A549 (cell line): ENCODE measurements around the gene HOGA1. TPM values are rescaled to one million over a fixed set of nuclear protein-coding genes. Genes with fewer than 3 reads are reported as not detected.

Experiments
- ATAC-seq, 2 experiments: fragments of 200-7000 bp in 1 of 2; fragments of >200 bp in 1 of 2; cut with Nextera tagmentation in 1 of 2; cut with Tn5 transposase in 1 of 2; 3 replicates each; pipeline versions ENCODE4 v1.8.0 to v1.9.1; 2018 to 2020; ENCODE audit warnings: mild to moderate bottlenecking in 1 of 2, moderate library complexity in 1 of 2
- CTCF ChIA-PET: fragments of 300-600 bp; sonication (Branson Sonifier 250); formaldehyde crosslinking; extraction: SDS; loops from one replicate; lab custom pipeline; 2021; ENCODE audit warnings: antibody characterized with exemption, inconsistent platforms; lab: Yijun Ruan, JAX
- POLR2A ChIA-PET: fragments of 350-600 bp; formaldehyde crosslinking; extraction: SDS; loops from one replicate; lab custom pipeline; 2021; ENCODE audit warnings: antibody characterized with exemption, inconsistent platforms; lab: Yijun Ruan, JAX
- DNase-seq, 2 experiments: peaks; one replicate each; pipeline versions ENCODE4 v3.0.0 to v3.0.0-alpha.2; 2011 to 2016; ENCODE audit warnings: low read depth in 1 of 2, low spot score in 1 of 2
- FAIRE-seq: peaks from 2 replicates; lab custom pipeline; 2011; peaks lifted over from hg19 to GRCh38; lab: Jason Lieb, UNC
- H3K27ac ChIP-seq, 2 experiments: fragments of >200 bp; sonication (Bioruptor Twin); formaldehyde crosslinking; 3 replicates each; pipeline ENCODE4 v1.5.1; 2016 to 2017
- H3K4me1 ChIP-seq: fragments of >200 bp; sonication (Bioruptor Twin); formaldehyde crosslinking; 3 replicates; pipeline ENCODE4 v1.6.1; 2016
- H3K4me2 ChIP-seq: fragments of >200 bp; sonication (Bioruptor Twin); formaldehyde crosslinking; 3 replicates; pipeline ENCODE4 v1.6.1; 2016
- H3K4me3 ChIP-seq: fragments of >200 bp; sonication (Bioruptor Twin); formaldehyde crosslinking; 3 replicates; pipeline ENCODE4 v1.5.1; 2016
- H3K9me3 ChIP-seq: fragments of >200 bp; sonication (Bioruptor Twin); formaldehyde crosslinking; 3 replicates; pipeline ENCODE4 v1.6.1; 2016
- ATOH8 ChIP-seq: fragments of 250-450 bp; sonication (Bioruptor Pico); IDR thresholded peaks from 2 replicates; pipeline ENCODE4 v1.5.0; 2020; ENCODE audit warnings: low read depth, mild to moderate bottlenecking, moderate library complexity
- CBX8 ChIP-seq: fragments of 200-600 bp; sonication (generic); IDR thresholded peaks from 2 replicates; pipeline ENCODE4 v1.6.1; 2016
- CEBPB ChIP-seq, 2 experiments: fragments of >200 bp in 1 of 2; sonication (Bioruptor Twin) in 1 of 2; formaldehyde crosslinking in 1 of 2; IDR thresholded peaks; 2 replicates each; pipeline ENCODE4 v1.6.1; 2012 to 2016
- EHMT2 ChIP-seq: fragments of 200-600 bp; sonication (generic); IDR thresholded peaks from 2 replicates; pipeline ENCODE4 v1.6.1; 2016; ENCODE audit warnings: antibody characterized with exemption, low read depth, mild to moderate bottlenecking, moderate library complexity
- ESRRA ChIP-seq: fragments of 150-350 bp; IDR thresholded peaks from 2 replicates; pipeline ENCODE4 v1.6.1; 2014; ENCODE audit warnings: mild to moderate bottlenecking, low read length, borderline replicate concordance
- FOSB ChIP-seq: fragments of 250-450 bp; sonication (Bioruptor Pico); IDR thresholded peaks from 2 replicates; pipeline ENCODE4 v1.5.0; 2020; ENCODE audit warnings: mild to moderate bottlenecking, moderate library complexity
- FOSL2 ChIP-seq, 2 experiments: fragments of 450-650 bp in 1 of 2; fragments of >200 bp in 1 of 2; sonication (Bioruptor Twin) in 1 of 2; formaldehyde crosslinking; IDR thresholded peaks; 2 replicates each; pipeline versions ENCODE4 v1.5.0 to v1.6.1; 2016 to 2020; ENCODE audit warnings: mild to moderate bottlenecking in 1 of 2, moderate library complexity in 1 of 2
- FOXS1 ChIP-seq: fragments of 250-450 bp; sonication (Bioruptor Pico); IDR thresholded peaks from 2 replicates; pipeline ENCODE4 v1.5.0; 2020; ENCODE audit warnings: mild to moderate bottlenecking, moderate library complexity
- HDAC2 ChIP-seq: fragments of 200-600 bp; sonication (generic); IDR thresholded peaks from 2 replicates; pipeline ENCODE4 v1.6.1; 2016
- HOXA7 ChIP-seq: fragments of 250-450 bp; sonication (Bioruptor Pico); IDR thresholded peaks from 2 replicates; pipeline ENCODE4 v1.5.0; 2020; ENCODE audit warnings: mild to moderate bottlenecking, moderate library complexity
- HOXB13 ChIP-seq: fragments of 250-450 bp; sonication (Bioruptor Pico); IDR thresholded peaks from 2 replicates; pipeline ENCODE4 v1.5.0; 2020; ENCODE audit warnings: low read depth, mild to moderate bottlenecking, moderate library complexity
- JUN ChIP-seq, 2 experiments: fragments of >200 bp; sonication (Bioruptor Twin); formaldehyde crosslinking; IDR thresholded peaks; 2 replicates in 1 of 2; 3 replicates in 1 of 2; pipeline ENCODE4 v1.6.1; 2016 to 2017
- JUNB ChIP-seq: fragments of >200 bp; sonication (Bioruptor Twin); formaldehyde crosslinking; IDR thresholded peaks from 2 replicates; pipeline ENCODE4 v1.6.1; 2016
- KDM5A ChIP-seq: fragments of 200-600 bp; sonication (generic); IDR thresholded peaks from 2 replicates; pipeline ENCODE4 v1.6.1; 2016; ENCODE audit warnings: antibody characterized with exemption, mild to moderate bottlenecking
- MAFK ChIP-seq: fragments of 450-650 bp; IDR thresholded peaks from 2 replicates; pipeline ENCODE4 v1.6.1; 2014; ENCODE audit not compliant: partially characterized antibody
- MAZ ChIP-seq: fragments of 150-350 bp; IDR thresholded peaks from 2 replicates; pipeline ENCODE4 v1.6.1; 2014; ENCODE audit warnings: antibody characterized with exemption, low read depth, low read length, borderline replicate concordance
- MYC ChIP-seq: IDR thresholded peaks from 2 replicates; pipeline ENCODE4 v1.6.1; 2012; ENCODE audit warnings: mild to moderate bottlenecking, inconsistent platforms, low read length, improper control_type of control experiment, borderline replicate concordance
- NFE2L2 ChIP-seq: fragments of 150-350 bp; conservative IDR thresholded peaks from 2 replicates; pipeline ENCODE4 v1.6.1; 2014; ENCODE audit warnings: low read length
- NR3C1 ChIP-seq: fragments of >200 bp; sonication (Bioruptor Twin); formaldehyde crosslinking; IDR thresholded peaks from 3 replicates; pipeline ENCODE4 v1.6.1; 2017
- POLR2A ChIP-seq: IDR thresholded peaks from 2 replicates; pipeline ENCODE4 v1.6.1; 2012; ENCODE audit warnings: mild to moderate bottlenecking, low read length
- RARB ChIP-seq: fragments of 250-450 bp; sonication (Bioruptor Pico); IDR thresholded peaks from 2 replicates; pipeline ENCODE4 v1.8.0; 2021; ENCODE audit warnings: mild to moderate bottlenecking, moderate library complexity
- RNF2 ChIP-seq: fragments of 200-600 bp; sonication (generic); IDR thresholded peaks from 2 replicates; pipeline ENCODE4 v1.6.1; 2016; ENCODE audit warnings: low read depth, mild to moderate bottlenecking, antibody characterized with exemption, moderate library complexity, borderline replicate concordance
- SREBF2 ChIP-seq: fragments of 450-650 bp; IDR thresholded peaks from 2 replicates; pipeline ENCODE4 v1.6.1; 2014; ENCODE audit warnings: mild to moderate bottlenecking, moderate library complexity
- TFCP2L1 ChIP-seq: fragments of 250-450 bp; sonication (Bioruptor Pico); IDR thresholded peaks from 2 replicates; pipeline ENCODE4 v1.5.0; 2021; ENCODE audit warnings: mild to moderate bottlenecking
- TP53 ChIP-seq: fragments of 250-450 bp; sonication (Bioruptor Pico); IDR thresholded peaks from 2 replicates; pipeline ENCODE4 v1.5.0; 2021; ENCODE audit warnings: mild to moderate bottlenecking, moderate library complexity
- USF2 ChIP-seq: fragments of 450-650 bp; IDR thresholded peaks from 2 replicates; pipeline ENCODE4 v1.6.1; 2014; ENCODE audit warnings: antibody characterized with exemption
- ZC3H11A ChIP-seq: fragments of 450-650 bp; IDR thresholded peaks from 2 replicates; pipeline ENCODE4 v1.6.1; 2014; ENCODE audit warnings: antibody characterized with exemption, mild to moderate bottlenecking
- ZSCAN20 ChIP-seq: fragments of 250-450 bp; sonication (Bioruptor Pico); IDR thresholded peaks from 2 replicates; pipeline ENCODE4 v1.8.0; 2022; ENCODE audit warnings: mild to moderate bottlenecking, moderate library complexity
- WGBS: methylation state at CpG from one replicate; pipeline ENCODE4 v1.1.6; 2017; ENCODE audit errors: missing lambda C conversion rate; 5-methylcytosine and 5-hydroxymethylcytosine counted together
- polyA plus RNA-seq, 4 experiments: library from polyadenylated mRNA; depleted of rRNA in 3 of 4; stranded (reverse); fragments of >200 nt; fragmentation: RNase III in 1 of 4; extraction: RNeasy Plus Mini Kit Qiagen cat#74134 plus additional on column Dnase treatment in 1 of 4; gene quantifications; 2 replicates in 3 of 4; 3 replicates in 1 of 4; pipeline ENCODE4 v1.2.3, GENCODE V29; 2011 to 2017

Gene HOGA1
- polyA plus RNA-seq, 2 of the 4 experiments (the other 2 are of a cell fraction) = 2.0 to 3.1 TPM

GRCh38 chr10:97597778-97598177 lies 13.6 kb downstream of the HOGA1 start:
- no peak overlapping the region for H3K4me3 ChIP-seq
- ATAC-seq (no peak), DNase-seq (no peak), FAIRE-seq (no peak)
- H3K9me3 ChIP-seq = no peaks in the 10 kb centered on the region
- peak overlapping the region; percentile 59 for H3K4me2 ChIP-seq
- peak overlapping the region; percentile 76 to 88 for H3K27ac ChIP-seq
- H3K4me1 ChIP-seq = peaks cover 34% of the 10 kb centered on the region
- 66% methylated on average over 2 of the region's 2 CpGs for WGBS
- POLR2A ChIA-PET = no interaction called here
- no peak for TF ChIP-seq CEBPB (IDR thresholded peaks at IDR 0.05)
- no peak for TF ChIP-seq EHMT2
- TF ChIP-seq POLR2A = no peak
- TF ChIP-seq KDM5A = no peak
- peak; percentile 97 for TF ChIP-seq NFE2L2
- TF ChIP-seq MAFK = peak; percentile 98
- no peak for TF ChIP-seq MYC
- TF ChIP-seq HDAC2 = no peak
- no peak for TF ChIP-seq FOSL2 (IDR thresholded peaks at IDR 0.05)
- peak; percentile 40; the same call in 1 of the 2 replicates for TF ChIP-seq FOSL2 (CRISPR knock-in tag; IDR thresholded peaks at IDR 0.05)
- CTCF ChIA-PET = interaction anchor here (1.2 to 39.7 kb wide), 6 partner anchors 9 to 134 kb away, joined by 3 to 1048 read pairs (median 10); partner anchors contain the start of genes ANKRD2, C10orf62 and HOGA1

GRCh38 chr10:97598407-97599271 lies 14.4 kb downstream of the HOGA1 start:
- Histone ChIP-seq H3K4me1 (peaks cover 34% of the 10 kb centered on the region), H3K9me3 (no peaks in the 10 kb centered on the region), H3K27ac (peak overlapping the region; percentile 76 to 88), H3K4me2 (no peak overlapping the region)
- ATAC-seq (no peak), FAIRE-seq (peak; percentile 23), DNase-seq (no peak)
- CTCF ChIA-PET = interaction anchor here (1.2 to 39.7 kb wide), 7 partner anchors 8 to 133 kb away, joined by 3 to 1048 read pairs (median 7); partner anchors contain the start of genes ANKRD2, C10orf62 and HOGA1
- POLR2A ChIA-PET = no interaction called here
- TF ChIP-seq USF2 (no peak), FOSB (CRISPR knock-in tag) (no peak), ATOH8 (CRISPR knock-in tag) (no peak), SREBF2 (no peak), ESRRA (no peak), CBX8 (no peak), RNF2 (no peak), ZSCAN20 (CRISPR knock-in tag) (no peak), EHMT2 (no peak), RARB (CRISPR knock-in tag) (no peak), NR3C1 (no peak), FOSL2 (IDR thresholded peaks at IDR 0.05) (no peak), FOSL2 (CRISPR knock-in tag; IDR thresholded peaks at IDR 0.05) (no peak), JUNB (no peak), MAZ (no peak), TFCP2L1 (CRISPR knock-in tag) (no peak), FOXS1 (CRISPR knock-in tag) (no peak)
- TF ChIP-seq, all 56 proteins: peak for 0
- no peak overlapping the region for H3K4me3 ChIP-seq
- WGBS = 92% methylated on average over 13 of the region's 19 CpGs

GRCh38 chr10:97599272-97599619 lies 15.1 kb downstream of the HOGA1 start:
- H3K4me3 ChIP-seq = no peak overlapping the region
- 87% methylated on average over 6 of the region's 6 CpGs for WGBS
- no peak overlapping the region for H3K4me2 ChIP-seq
- FAIRE-seq = no peak
- POLR2A ChIA-PET = no interaction called here
- no peak for TF ChIP-seq ZC3H11A
- no peak for TF ChIP-seq HOXA7 (CRISPR knock-in tag)
- TF ChIP-seq CBX8 = no peak
- no peak for TF ChIP-seq JUN (IDR thresholded peaks at IDR 0.05)
- no peak for TF ChIP-seq TP53 (CRISPR knock-in tag)
- TF ChIP-seq HOXB13 (CRISPR knock-in tag) = no peak
- H3K9me3 ChIP-seq = no peaks in the 10 kb centered on the region
- no peak for DNase-seq
- no peak for ATAC-seq
- H3K27ac ChIP-seq = peak overlapping the region; percentile 76 to 88; a peak in 4 of 6 replicates
- CTCF ChIA-PET = interaction anchor here (1.2 to 39.7 kb wide), 5 partner anchors 8 to 77 kb away, joined by 3 to 1048 read pairs (median 7); partner anchors contain the start of genes ANKRD2, C10orf62 and HOGA1
- peaks cover 34% of the 10 kb centered on the region for H3K4me1 ChIP-seq
